ENCODE data around the gene ALOX5.

DNA sequence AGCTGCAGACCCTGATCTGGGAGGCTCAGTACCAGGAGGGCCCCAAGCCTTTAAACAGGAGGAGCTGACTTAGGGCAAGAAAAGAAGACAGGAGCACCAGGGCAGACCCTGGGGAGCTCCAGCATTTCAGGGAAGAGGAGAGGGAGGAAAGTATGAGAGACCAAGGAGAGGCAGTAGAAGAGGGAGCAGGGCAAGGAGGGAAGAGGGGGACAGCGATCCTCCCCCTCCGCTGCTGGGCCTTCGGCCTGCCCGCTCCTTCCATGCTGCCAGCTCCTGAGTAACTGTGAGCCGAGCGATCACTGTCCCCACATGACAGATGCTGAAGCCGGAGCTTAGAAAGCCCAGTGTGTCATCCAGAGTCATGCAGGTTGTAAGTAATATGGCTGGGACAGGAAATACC is 65.9 kb downstream of the ALOX5 start:
- TF ChIP-seq, protein P1, sequence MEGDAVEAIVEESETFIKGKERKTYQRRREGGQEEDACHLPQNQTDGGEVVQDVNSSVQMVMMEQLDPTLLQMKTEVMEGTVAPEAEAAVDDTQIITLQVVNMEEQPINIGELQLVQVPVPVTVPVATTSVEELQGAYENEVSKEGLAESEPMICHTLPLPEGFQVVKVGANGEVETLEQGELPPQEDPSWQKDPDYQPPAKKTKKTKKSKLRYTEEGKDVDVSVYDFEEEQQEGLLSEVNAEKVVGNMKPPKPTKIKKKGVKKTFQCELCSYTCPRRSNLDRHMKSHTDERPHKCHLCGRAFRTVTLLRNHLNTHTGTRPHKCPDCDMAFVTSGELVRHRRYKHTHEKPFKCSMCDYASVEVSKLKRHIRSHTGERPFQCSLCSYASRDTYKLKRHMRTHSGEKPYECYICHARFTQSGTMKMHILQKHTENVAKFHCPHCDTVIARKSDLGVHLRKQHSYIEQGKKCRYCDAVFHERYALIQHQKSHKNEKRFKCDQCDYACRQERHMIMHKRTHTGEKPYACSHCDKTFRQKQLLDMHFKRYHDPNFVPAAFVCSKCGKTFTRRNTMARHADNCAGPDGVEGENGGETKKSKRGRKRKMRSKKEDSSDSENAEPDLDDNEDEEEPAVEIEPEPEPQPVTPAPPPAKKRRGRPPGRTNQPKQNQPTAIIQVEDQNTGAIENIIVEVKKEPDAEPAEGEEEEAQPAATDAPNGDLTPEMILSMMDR (IDR thresholded peaks at IDR 0.05) = no peak
- no peak for TF ChIP-seq POLR2A (IDR thresholded peaks at IDR 0.05)

Data from body of pancreas (tissue), 4 donors.